Activated CD8-positive, alpha-beta memory T cell treated with anti-CD3 and anti-CD28 coated beads, Interleukin-2, amount 10 ng/mL, durations not matched to agents 7 days and 5 days (primary cell): ENCODE results near the gene NFATC1. TPM values are rescaled to one million over a fixed set of nuclear protein-coding genes. Genes with fewer than 3 reads are reported as not detected.

Experiments used
- ATAC-seq: fragments of 150-1000 bp; cut with Tn5 transposase; one replicate; pipeline ENCODE4 v1.10.0; 2021; ENCODE audit warnings: moderate library complexity
- CTCF ChIA-PET: fragments of 350-600 bp; sonication (Branson Sonifier 250); formaldehyde crosslinking; loops from one replicate; lab custom pipeline; 2021; ENCODE audit warnings: antibody characterized with exemption; lab: Charles Lee
- DNase-seq: peaks from one replicate; pipeline ENCODE4 v3.0.0-alpha.2; 2020
- H3K27ac Mint-ChIP-seq: one replicate; pipeline ENCODE4 v1.8.0; 2021; ENCODE audit warnings: mild to moderate bottlenecking, mixed read lengths
- H3K27me3 Mint-ChIP-seq: one replicate; pipeline ENCODE4 v1.8.0; 2021; ENCODE audit warnings: mixed read lengths
- H3K36me3 Mint-ChIP-seq: one replicate; pipeline ENCODE4 v1.8.0; 2021; ENCODE audit warnings: mild to moderate bottlenecking, mixed read lengths
- H3K4me1 Mint-ChIP-seq: one replicate; pipeline ENCODE4 v1.8.0; 2021; ENCODE audit warnings: mixed read lengths
- H3K4me3 Mint-ChIP-seq: one replicate; pipeline ENCODE4 v1.8.0; 2021; ENCODE audit warnings: mild to moderate bottlenecking, moderate library complexity, mixed read lengths
- H3K9me3 Mint-ChIP-seq: one replicate; pipeline ENCODE4 v1.8.0; 2022; ENCODE audit warnings: low read depth, mixed read lengths
- total RNA-seq, 2 experiments: library from RNA; stranded (reverse); gene quantifications; one replicate each; pipeline ENCODE4 v1.2.3, GENCODE V29; 2021

Gene NFATC1
- total RNA-seq, 2 experiments from 2014 or later = 25.7 to 27.8 TPM

- no peak overlapping the region for H3K4me3 Mint-ChIP-seq
- H3K36me3 Mint-ChIP-seq = peaks cover 2% of the 10 kb centered on the region
- peaks cover 10% of the 10 kb centered on the region for H3K4me1 Mint-ChIP-seq
- ATAC-seq = no peak
- H3K9me3 Mint-ChIP-seq = no peaks in the 10 kb centered on the region
- CTCF ChIA-PET = no interaction called here
- no peaks in the 10 kb centered on the region for H3K27me3 Mint-ChIP-seq
- no peak overlapping the region for H3K27ac Mint-ChIP-seq
- DNase-seq = no peak
Measured at GRCh38 chr18:79487183-79487800, 91.6 kb downstream of the NFATC1 start.

GRCh38 chr18:79487801-79488201, 92.1 kb downstream of the NFATC1 start:
- no peak for ATAC-seq
- H3K4me1 Mint-ChIP-seq = peaks cover 10% of the 10 kb centered on the region
- CTCF ChIA-PET = no interaction called here
- H3K27me3 Mint-ChIP-seq = no peaks in the 10 kb centered on the region
- H3K36me3 Mint-ChIP-seq = peaks cover 2% of the 10 kb centered on the region
- H3K27ac Mint-ChIP-seq = no peak overlapping the region
- no peak overlapping the region for H3K4me3 Mint-ChIP-seq
- H3K9me3 Mint-ChIP-seq = no peaks in the 10 kb centered on the region
- DNase-seq = no peak

- Mint-ChIP-seq H3K27ac (no peak overlapping the region), H3K36me3 (peaks cover 2% of the 10 kb centered on the region), H3K4me1 (peaks cover 10% of the 10 kb centered on the region), H3K4me3 (no peak overlapping the region), H3K9me3 (no peaks in the 10 kb centered on the region), H3K27me3 (no peaks in the 10 kb centered on the region)
- CTCF ChIA-PET = no interaction called here
- DNase-seq (no peak), ATAC-seq (no peak)
Measured at GRCh38 chr18:79488311-79489050, 92.8 kb downstream of the NFATC1 start.

GRCh38 chr18:79489051-79489898, 93.5 kb downstream of the NFATC1 start:
- H3K4me1 Mint-ChIP-seq = peaks cover 10% of the 10 kb centered on the region

GRCh38 chr18:79489899-79490625, 94.3 kb downstream of the NFATC1 start:
- Mint-ChIP-seq H3K27ac (no peak overlapping the region), H3K36me3 (peaks cover 3% of the 10 kb centered on the region), H3K4me3 (no peak overlapping the region), H3K4me1 (peaks cover 10% of the 10 kb centered on the region), H3K27me3 (no peaks in the 10 kb centered on the region), H3K9me3 (no peaks in the 10 kb centered on the region)
- DNase-seq = no peak
- ATAC-seq = no peak
- CTCF ChIA-PET = no interaction called here

More at GRCh38 chr18:79489051-79489898, 93.5 kb downstream of the NFATC1 start:
- Mint-ChIP-seq H3K27me3 (no peaks in the 10 kb centered on the region), H3K36me3 (peaks cover 2% of the 10 kb centered on the region), H3K9me3 (no peaks in the 10 kb centered on the region), H3K27ac (no peak overlapping the region), H3K4me3 (no peak overlapping the region)
- DNase-seq (no peak), ATAC-seq (no peak)
- CTCF ChIA-PET = no interaction called here

GRCh38 chr18:79490626-79491041, 94.9 kb downstream of the NFATC1 start:
- H3K9me3 Mint-ChIP-seq = peaks cover 3% of the 10 kb centered on the region
- H3K36me3 Mint-ChIP-seq = peaks cover 7% of the 10 kb centered on the region
- DNase-seq = no peak
- no peak overlapping the region for H3K27ac Mint-ChIP-seq
- H3K4me1 Mint-ChIP-seq = peaks cover 10% of the 10 kb centered on the region
- CTCF ChIA-PET = no interaction called here
- no peak overlapping the region for H3K4me3 Mint-ChIP-seq
- ATAC-seq = no peak
- no peaks in the 10 kb centered on the region for H3K27me3 Mint-ChIP-seq

- H3K27ac Mint-ChIP-seq = no peak overlapping the region
- H3K4me1 Mint-ChIP-seq = peaks cover 10% of the 10 kb centered on the region
- ATAC-seq = no peak
- CTCF ChIA-PET = no interaction called here
- no peaks in the 10 kb centered on the region for H3K27me3 Mint-ChIP-seq
- DNase-seq = no peak
- H3K36me3 Mint-ChIP-seq = peaks cover 9% of the 10 kb centered on the region
- H3K4me3 Mint-ChIP-seq = no peak overlapping the region
- peaks cover 5% of the 10 kb centered on the region for H3K9me3 Mint-ChIP-seq
Measured at GRCh38 chr18:79491081-79491551, 95.4 kb downstream of the NFATC1 start.

- no peak overlapping the region for H3K27ac Mint-ChIP-seq
- no peaks in the 10 kb centered on the region for H3K27me3 Mint-ChIP-seq
- H3K4me3 Mint-ChIP-seq = no peak overlapping the region
- H3K4me1 Mint-ChIP-seq = peaks cover 10% of the 10 kb centered on the region
- CTCF ChIA-PET = no interaction called here
- no peak for DNase-seq
- H3K9me3 Mint-ChIP-seq = peaks cover 18% of the 10 kb centered on the region
- peaks cover 21% of the 10 kb centered on the region for H3K36me3 Mint-ChIP-seq
- no peak for ATAC-seq
Measured at GRCh38 chr18:79493211-79493800, 97.6 kb downstream of the NFATC1 start.

GRCh38 chr18:79493801-79494211, 98.1 kb downstream of the NFATC1 start:
- ATAC-seq = no peak
- Mint-ChIP-seq H3K9me3 (peaks cover 22% of the 10 kb centered on the region), H3K27ac (no peak overlapping the region), H3K4me1 (peaks cover 10% of the 10 kb centered on the region), H3K4me3 (no peak overlapping the region), H3K36me3 (peaks cover 24% of the 10 kb centered on the region), H3K27me3 (no peaks in the 10 kb centered on the region)
- CTCF ChIA-PET = no interaction called here
- no peak for DNase-seq

GRCh38 chr18:79494936-79495335, 99.2 kb downstream of the NFATC1 start:
- Mint-ChIP-seq H3K9me3 (peaks cover 28% of the 10 kb centered on the region), H3K4me1 (peaks cover 10% of the 10 kb centered on the region), H3K4me3 (no peak overlapping the region), H3K27ac (no peak overlapping the region), H3K36me3 (peaks cover 30% of the 10 kb centered on the region), H3K27me3 (no peaks in the 10 kb centered on the region)
- DNase-seq (no peak), ATAC-seq (no peak)
- CTCF ChIA-PET = no interaction called here

GRCh38 chr18:79495591-79496071, 99.9 kb downstream of the NFATC1 start:
- Mint-ChIP-seq H3K4me1 (peaks cover 10% of the 10 kb centered on the region), H3K27me3 (no peaks in the 10 kb centered on the region), H3K36me3 (peaks cover 33% of the 10 kb centered on the region), H3K27ac (no peak overlapping the region), H3K9me3 (peaks cover 32% of the 10 kb centered on the region), H3K4me3 (no peak overlapping the region)
- CTCF ChIA-PET = no interaction called here
- ATAC-seq (no peak), DNase-seq (no peak)

GRCh38 chr18:79496237-79496977, 100.7 kb downstream of the NFATC1 start:
- H3K27ac Mint-ChIP-seq = no peak overlapping the region

More at GRCh38 chr18:79496237-79496977, 100.7 kb downstream of the NFATC1 start:
- Mint-ChIP-seq H3K4me3 (no peak overlapping the region), H3K36me3 (peaks cover 33% of the 10 kb centered on the region), H3K4me1 (peaks cover 6% of the 10 kb centered on the region), H3K27me3 (no peaks in the 10 kb centered on the region), H3K9me3 (peaks cover 35% of the 10 kb centered on the region)
- DNase-seq (no peak), ATAC-seq (no peak)
- CTCF ChIA-PET = no interaction called here
